ENCODE measurements around the gene TRIM4.

TRIM4 gene

DNA sequence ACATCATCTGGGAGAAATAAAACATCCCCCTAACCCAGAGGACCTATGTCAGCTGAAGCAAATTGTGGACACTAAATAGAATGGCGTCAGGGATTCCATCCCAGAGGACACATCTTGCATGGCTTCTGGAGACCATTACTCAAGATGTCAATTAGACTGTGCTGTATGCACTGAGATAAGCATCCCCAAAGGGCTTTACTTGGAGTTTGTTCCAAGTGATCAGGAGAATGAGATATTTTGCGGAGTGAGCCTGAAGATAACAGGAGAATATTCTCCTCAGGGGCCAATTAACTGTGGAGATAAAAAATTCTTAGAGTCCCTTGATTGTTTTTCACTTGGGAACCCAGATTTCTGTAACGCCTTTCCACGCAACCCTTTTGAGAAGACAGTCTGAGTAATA lies 38.0 kb downstream of the TRIM4 start:
- no peaks in the 10 kb centered on the region for H3K4me1 ChIP-seq (ENCODE audit: low read length)
- H3K27ac ChIP-seq (ENCODE audit: low read length): no peak overlapping the region
- H3K27me3 ChIP-seq (replicated peaks; ENCODE audit: insufficient read depth, low read length): no peaks in the 10 kb centered on the region
- H3K36me3 ChIP-seq (replicated peaks; ENCODE audit: insufficient read depth, low read length): no peaks in the 10 kb centered on the region
- no peak overlapping the region for H2AFZ ChIP-seq (ENCODE audit: low read length)
- no peaks in the 10 kb centered on the region for H3K79me2 ChIP-seq (ENCODE audit: low read length)
- no peak overlapping the region for H3K9ac ChIP-seq (ENCODE audit: low read length)
- no peaks in the 10 kb centered on the region for H4K20me1 ChIP-seq (ENCODE audit: insufficient read depth, low read length)
- no peak for DNase-seq
- H3F3A ChIP-seq (ENCODE audit: insufficient read depth, low read length): no peaks in the 10 kb centered on the region
- no peak for TF ChIP-seq EZH2 (optimal IDR thresholded peaks at IDR 0.05; ENCODE audit: low read depth, low read length)
- TF ChIP-seq, protein P1, sequence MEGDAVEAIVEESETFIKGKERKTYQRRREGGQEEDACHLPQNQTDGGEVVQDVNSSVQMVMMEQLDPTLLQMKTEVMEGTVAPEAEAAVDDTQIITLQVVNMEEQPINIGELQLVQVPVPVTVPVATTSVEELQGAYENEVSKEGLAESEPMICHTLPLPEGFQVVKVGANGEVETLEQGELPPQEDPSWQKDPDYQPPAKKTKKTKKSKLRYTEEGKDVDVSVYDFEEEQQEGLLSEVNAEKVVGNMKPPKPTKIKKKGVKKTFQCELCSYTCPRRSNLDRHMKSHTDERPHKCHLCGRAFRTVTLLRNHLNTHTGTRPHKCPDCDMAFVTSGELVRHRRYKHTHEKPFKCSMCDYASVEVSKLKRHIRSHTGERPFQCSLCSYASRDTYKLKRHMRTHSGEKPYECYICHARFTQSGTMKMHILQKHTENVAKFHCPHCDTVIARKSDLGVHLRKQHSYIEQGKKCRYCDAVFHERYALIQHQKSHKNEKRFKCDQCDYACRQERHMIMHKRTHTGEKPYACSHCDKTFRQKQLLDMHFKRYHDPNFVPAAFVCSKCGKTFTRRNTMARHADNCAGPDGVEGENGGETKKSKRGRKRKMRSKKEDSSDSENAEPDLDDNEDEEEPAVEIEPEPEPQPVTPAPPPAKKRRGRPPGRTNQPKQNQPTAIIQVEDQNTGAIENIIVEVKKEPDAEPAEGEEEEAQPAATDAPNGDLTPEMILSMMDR (IDR thresholded peaks at IDR 0.05; ENCODE audit: low read length): no peak
- no peak for TF ChIP-seq EZH2phosphoT487 (IDR thresholded peaks at IDR 0.05; ENCODE audit: low read length)
- no peaks in the 10 kb centered on the region for H3K9me3 ChIP-seq (replicated peaks; ENCODE audit: insufficient read depth, low read length)
- no peak overlapping the region for H3K4me3 ChIP-seq (ENCODE audit: low read length)
- no peaks in the 10 kb centered on the region for H3K9me2 ChIP-seq (replicated peaks; ENCODE audit: insufficient read depth, low read length)
- no peak overlapping the region for H3K4me2 ChIP-seq (ENCODE audit: low read depth, low read length)

DNA sequence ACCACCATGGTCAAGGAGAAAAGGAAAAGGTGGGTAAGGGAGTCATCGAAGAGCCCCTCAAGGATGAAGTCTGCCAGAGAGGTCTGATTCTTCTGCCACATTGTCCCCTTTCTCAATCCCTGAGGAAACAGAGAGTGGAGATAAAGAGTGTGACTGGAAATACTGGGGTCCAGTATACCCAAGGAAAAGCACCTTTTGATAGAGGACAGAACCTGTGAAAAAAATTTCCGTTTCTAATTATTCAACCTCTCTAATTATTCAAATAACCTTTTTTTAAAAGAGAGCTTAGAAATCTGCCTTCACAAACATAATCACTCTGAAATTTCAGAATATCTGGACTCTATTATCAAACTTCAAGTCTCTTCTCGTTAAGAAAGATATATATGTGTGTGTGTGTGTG lies 42.4 kb downstream of the TRIM4 start, which contains the start of gene OR2AE1:
Gene OR2AE1, minus strand, starts transcription at position 101 of the 400 bp plus-strand sequence. Its CDS starts 0 bp downstream, at position 101.
- no peaks in the 10 kb centered on the region for H3K79me2 ChIP-seq (ENCODE audit: low read length)
- DNase-seq: no peak
- no peaks in the 10 kb centered on the region for H4K20me1 ChIP-seq (ENCODE audit: insufficient read depth, low read length)
- H3K27me3 ChIP-seq (replicated peaks; ENCODE audit: insufficient read depth, low read length): no peaks in the 10 kb centered on the region
- no peak within 1 kb of the TSS for H3K4me3 ChIP-seq (ENCODE audit: low read length)
- H3K36me3 ChIP-seq (replicated peaks; ENCODE audit: insufficient read depth, low read length): no peaks in the 10 kb centered on the region
- no peaks in the 10 kb centered on the region for H3F3A ChIP-seq (ENCODE audit: insufficient read depth, low read length)
- no peaks in the 10 kb centered on the region for H3K9me3 ChIP-seq (replicated peaks; ENCODE audit: insufficient read depth, low read length)
- no peak within 1 kb of the TSS for H3K27ac ChIP-seq (ENCODE audit: low read length)
- no peak within 1 kb of the TSS for H3K4me2 ChIP-seq (ENCODE audit: low read depth, low read length)
- TF ChIP-seq EZH2 (optimal IDR thresholded peaks at IDR 0.05; ENCODE audit: low read depth, low read length) (no peak), EZH2phosphoT487 (IDR thresholded peaks at IDR 0.05; ENCODE audit: low read length) (no peak)
- TF ChIP-seq, protein P1 (IDR thresholded peaks at IDR 0.05; ENCODE audit: low read length): no peak
- H3K9me2 ChIP-seq (replicated peaks; ENCODE audit: insufficient read depth, low read length): no peaks in the 10 kb centered on the region
- no peaks in the 10 kb centered on the region for H3K4me1 ChIP-seq (ENCODE audit: low read length)
- H3K9ac ChIP-seq (ENCODE audit: low read length): no peak within 1 kb of the TSS
- H2AFZ ChIP-seq (ENCODE audit: low read length): no peak within 1 kb of the TSS

DNA sequence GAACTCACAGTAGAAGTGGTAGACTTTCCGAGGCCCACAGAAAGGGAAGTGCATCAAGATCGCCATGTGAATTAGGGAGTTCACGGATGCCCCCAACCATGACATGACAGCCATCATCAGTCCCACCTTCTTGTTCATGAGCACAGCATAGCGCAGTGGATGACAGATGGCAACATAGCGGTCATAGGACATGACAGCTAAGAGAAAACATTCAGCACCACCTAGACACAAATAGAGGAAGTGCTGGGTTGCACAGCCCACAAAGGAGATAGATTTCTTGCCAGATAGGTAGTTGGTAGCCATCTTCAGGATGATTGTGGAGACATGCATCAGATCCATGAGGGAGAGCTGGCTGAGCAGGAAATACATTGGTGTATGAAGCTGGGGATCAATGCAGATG lies 42.8 kb downstream of the TRIM4 start:
- TF ChIP-seq EZH2phosphoT487 (IDR thresholded peaks at IDR 0.05; ENCODE audit: low read length) (no peak), EZH2 (optimal IDR thresholded peaks at IDR 0.05; ENCODE audit: low read depth, low read length) (no peak)
- TF ChIP-seq, protein P1 (IDR thresholded peaks at IDR 0.05; ENCODE audit: low read length): no peak
- Histone ChIP-seq H3K9me2 (replicated peaks; ENCODE audit: insufficient read depth, low read length) (no peaks in the 10 kb centered on the region), H3K36me3 (replicated peaks; ENCODE audit: insufficient read depth, low read length) (no peaks in the 10 kb centered on the region), H3K27me3 (replicated peaks; ENCODE audit: insufficient read depth, low read length) (no peaks in the 10 kb centered on the region), H2AFZ (ENCODE audit: low read length) (no peak overlapping the region), H3K4me3 (ENCODE audit: low read length) (no peak overlapping the region), H3K27ac (ENCODE audit: low read length) (no peak overlapping the region), H3K79me2 (ENCODE audit: low read length) (no peaks in the 10 kb centered on the region), H3K4me2 (ENCODE audit: low read depth, low read length) (no peak overlapping the region), H3K9me3 (replicated peaks; ENCODE audit: insufficient read depth, low read length) (no peaks in the 10 kb centered on the region), H4K20me1 (ENCODE audit: insufficient read depth, low read length) (no peaks in the 10 kb centered on the region), H3F3A (ENCODE audit: insufficient read depth, low read length) (no peaks in the 10 kb centered on the region), H3K4me1 (ENCODE audit: low read length) (no peaks in the 10 kb centered on the region), H3K9ac (ENCODE audit: low read length) (no peak overlapping the region)
- no peak for DNase-seq

Measured in MM.1S (cell line).